H1 (cell line): ENCODE data around the gene PLXND1. TPM values are rescaled to one million over a fixed set of nuclear protein-coding genes. Genes with fewer than 3 reads are reported as not detected.

Experiments
- CTCF ChIA-PET: fragments of 300-600 bp; sonication (Branson Sonifier 250); formaldehyde crosslinking; loops from one replicate; lab custom pipeline; 2021; ENCODE audit not compliant: partially characterized antibody; lab: Charles Lee
- POLR2A ChIA-PET: fragments of 300-600 bp; sonication (Branson Sonifier 250); formaldehyde crosslinking; loops from one replicate; lab custom pipeline; 2021; ENCODE audit warnings: inconsistent platforms; ENCODE audit not compliant: partially characterized antibody; lab: Charles Lee
- DNase-seq, 2 experiments: peaks; one replicate each; pipeline versions ENCODE4 v3.0.0 to v3.0.0-alpha.2; 2010 to 2022; ENCODE audit warnings: low spot score in 2 of 2, low read depth in 1 of 2, mixed read lengths in 1 of 2
- FAIRE-seq: peaks from 2 replicates; lab custom pipeline; 2011; peaks lifted over from hg19 to GRCh38; lab: Jason Lieb, UNC
- H2AFZ ChIP-seq: 2 replicates; pipeline ENCODE4 v1.8.1; 2012; ENCODE audit warnings: low read length, inconsistent platforms
- H2AK5ac ChIP-seq: 2 replicates; pipeline ENCODE4 v1.6.1; 2013; ENCODE audit warnings: low read depth, low read length
- H2BK120ac ChIP-seq: replicated peaks from 2 replicates; pipeline ENCODE3; 2013; ENCODE audit warnings: low read depth, low read length, inconsistent platforms
- H2BK12ac ChIP-seq: 2 replicates; pipeline ENCODE4 v1.6.1; 2013; ENCODE audit warnings: low read depth, low read length
- H2BK15ac ChIP-seq: 2 replicates; pipeline ENCODE4 v1.6.1; 2013; ENCODE audit warnings: low read length
- H2BK20ac ChIP-seq: 2 replicates; pipeline ENCODE4 v1.6.1; 2013; ENCODE audit warnings: low read length
- H2BK5ac ChIP-seq: 2 replicates; pipeline ENCODE4 v1.6.1; 2013; ENCODE audit warnings: low read depth, low read length
- H3K14ac ChIP-seq: 2 replicates; pipeline ENCODE4 v1.6.1; 2013; ENCODE audit warnings: inconsistent platforms; ENCODE audit not compliant: insufficient read length
- H3K18ac ChIP-seq: 2 replicates; pipeline ENCODE4 v1.6.1; 2013; ENCODE audit warnings: low read length; ENCODE audit errors: extremely low read depth
- H3K23ac ChIP-seq: 2 replicates; pipeline ENCODE4 v1.6.1; 2013; ENCODE audit warnings: inconsistent platforms; ENCODE audit not compliant: insufficient read length
- H3K23me2 ChIP-seq: 2 replicates; pipeline ENCODE4 v1.6.1; 2013; ENCODE audit warnings: low read depth, low read length
- H3K27ac ChIP-seq: 2 replicates; pipeline ENCODE4 v1.6.1; 2011; ENCODE audit warnings: low read depth, low read length, inconsistent platforms
- H3K27me3 ChIP-seq, 4 experiments: replicated peaks in 1 of 4; 1 replicate in 1 of 4; 2 replicates in 3 of 4; pipeline versions ENCODE4 v1.6.1 to v1.8.1; 2011 to 2013; ENCODE audit warnings: low read length in 3 of 4, mild to moderate bottlenecking in 3 of 4, inconsistent platforms in 2 of 4, mixed read lengths in 2 of 4, moderate library complexity in 1 of 4; ENCODE audit not compliant: control insufficient read depth in 3 of 4, insufficient read depth in 3 of 4; ENCODE audit errors: extremely low read depth in 1 of 4
- H3K36me3 ChIP-seq, 4 experiments: 2 replicates each; pipeline versions ENCODE4 v1.6.1 to v1.8.1; 2011 to 2013; ENCODE audit warnings: mild to moderate bottlenecking in 4 of 4, low read length in 3 of 4, moderate library complexity in 2 of 4, control low read depth in 1 of 4, inconsistent platforms in 1 of 4; ENCODE audit not compliant: insufficient read depth in 4 of 4, control insufficient read depth in 2 of 4
- H3K4ac ChIP-seq: replicated peaks from 2 replicates; pipeline ENCODE3; 2013; ENCODE audit warnings: low read length, low read depth, mixed read lengths, inconsistent platforms; ENCODE audit not compliant: insufficient read length
- H3K4me1 ChIP-seq, 4 experiments: replicated peaks in 1 of 4; 1 replicate in 1 of 4; 2 replicates in 3 of 4; pipeline versions ENCODE4 v1.6.1 to v1.8.1; 2011 to 2013; ENCODE audit warnings: low read length in 3 of 4, inconsistent platforms in 2 of 4, mixed read lengths in 1 of 4; ENCODE audit not compliant: insufficient read depth in 4 of 4, control insufficient read depth in 3 of 4
- H3K4me2 ChIP-seq, 2 experiments: 2 replicates each; pipeline versions ENCODE4 v1.6.1 to v1.8.1; 2011 to 2013; ENCODE audit warnings: low read depth in 2 of 2, low read length in 2 of 2, control low read depth in 1 of 2, inconsistent platforms in 1 of 2, mild to moderate bottlenecking in 1 of 2; ENCODE audit not compliant: insufficient read depth in 1 of 2
- H3K4me3 ChIP-seq, 4 experiments: fragments of 200-600, 300-600 bp in 1 of 4; sonication (generic), shearing (Covaris generic), sonication (Bioruptor Twin) in 1 of 4; 2 replicates each; pipeline versions ENCODE4 v1.5.1 to v1.8.1; 2011 to 2016; ENCODE audit warnings: low read length in 4 of 4, low read depth in 3 of 4, control low read depth in 2 of 4, inconsistent platforms in 2 of 4, mild to moderate bottlenecking in 2 of 4, mixed read lengths in 1 of 4, moderate library complexity in 1 of 4; ENCODE audit not compliant: insufficient read depth in 2 of 4; ENCODE audit errors: extremely low read depth in 1 of 4
- H3K56ac ChIP-seq: replicated peaks from 2 replicates; pipeline ENCODE3; 2013; ENCODE audit warnings: low read depth, mild to moderate bottlenecking, mixed read lengths, low read length, inconsistent platforms; ENCODE audit not compliant: insufficient read length
- H3K79me1 ChIP-seq: 2 replicates; pipeline ENCODE4 v1.6.1; 2013; ENCODE audit warnings: low read depth, low read length, control low read depth
- H3K79me2 ChIP-seq, 2 experiments: 2 replicates each; pipeline versions ENCODE4 v1.6.1 to v1.8.1; 2012 to 2013; ENCODE audit warnings: low read length in 2 of 2, mild to moderate bottlenecking in 2 of 2, inconsistent platforms in 1 of 2; ENCODE audit not compliant: insufficient read depth in 2 of 2, control insufficient read depth in 1 of 2
- H3K9ac ChIP-seq, 4 experiments: replicated peaks in 1 of 4; 1 replicate in 1 of 4; 2 replicates in 3 of 4; pipeline versions ENCODE4 v1.6.1 to v1.8.1; 2011 to 2013; ENCODE audit warnings: low read depth in 3 of 4, low read length in 3 of 4, control low read depth in 2 of 4, mild to moderate bottlenecking in 2 of 4, moderate library complexity in 2 of 4, inconsistent platforms in 1 of 4; ENCODE audit errors: extremely low read depth in 1 of 4
- H3K9me3 ChIP-seq, 2 experiments: 2 replicates each; pipeline versions ENCODE4 v1.6.1 to v1.8.1; 2012 to 2013; ENCODE audit warnings: mild to moderate bottlenecking in 2 of 2, moderate library complexity in 2 of 2, control low read depth in 1 of 2, inconsistent platforms in 1 of 2, low read depth in 1 of 2, low read length in 1 of 2, mixed read lengths in 1 of 2; ENCODE audit not compliant: insufficient read depth in 2 of 2
- H4K20me1 ChIP-seq, 2 experiments: replicated peaks in 1 of 2; 2 replicates each; pipeline versions ENCODE3 to v1.8.1; 2011 to 2013; ENCODE audit warnings: inconsistent platforms in 2 of 2, low read length in 2 of 2, mild to moderate bottlenecking in 1 of 2; ENCODE audit not compliant: insufficient read depth in 2 of 2, control insufficient read depth in 1 of 2
- H4K5ac ChIP-seq: 2 replicates; pipeline ENCODE4 v1.6.1; 2013; ENCODE audit warnings: low read length, low read depth, mixed read lengths, inconsistent platforms; ENCODE audit not compliant: insufficient read length
- H4K8ac ChIP-seq: 2 replicates; pipeline ENCODE4 v1.8.0; 2013; ENCODE audit warnings: mild to moderate bottlenecking, moderate library complexity, low read length, inconsistent platforms; ENCODE audit not compliant: insufficient read depth; ENCODE audit errors: extremely low read depth
- H4K91ac ChIP-seq: replicated peaks from 2 replicates; pipeline ENCODE3; 2013; ENCODE audit warnings: low read length, mixed read lengths, inconsistent platforms; ENCODE audit not compliant: insufficient read length
- SP2 ChIP-seq: IDR thresholded peaks from 2 replicates; pipeline ENCODE4 v1.6.1; 2012; ENCODE audit warnings: mild to moderate bottlenecking, low read length, inconsistent platforms
- TCF12 ChIP-seq: IDR thresholded peaks from 2 replicates; pipeline ENCODE4 v1.6.1; 2011; ENCODE audit warnings: low read depth, mild to moderate bottlenecking, low read length
- ZNF274 ChIP-seq: IDR thresholded peaks from 2 replicates; pipeline ENCODE4 v1.7.0; 2012; ENCODE audit warnings: low read length, borderline replicate concordance; ENCODE audit errors: extremely low read depth
- WGBS, 2 experiments: shearing (Covaris generic) in 1 of 2; methylation state at CpG; one replicate each; pipeline versions ENCODE4 v1.1.6 to v1.1.7; 2013 to 2015; ENCODE audit warnings: low lambda C conversion rate in 2 of 2, mixed read lengths in 2 of 2, inconsistent platforms in 1 of 2, low coverage in 1 of 2, missing lambda C conversion rate in 1 of 2; ENCODE audit not compliant: insufficient replicate concordance in 2 of 2, insufficient coverage in 1 of 2, insufficient read length in 1 of 2; ENCODE audit errors: extremely low coverage in 1 of 2, missing lambda C conversion rate in 1 of 2; 5-methylcytosine and 5-hydroxymethylcytosine counted together
- polyA plus RNA-seq, 7 experiments: library from polyadenylated mRNA; depleted of rRNA in 3 of 7; stranded (reverse) in 5 of 7; unstranded in 2 of 7; fragments of >200 nt in 5 of 7; fragments of 200-250 nt in 2 of 7; gene quantifications; 1 replicate in 5 of 7; 2 replicates in 1 of 7; 4 replicates in 1 of 7; pipeline versions ENCODE4 v1.2.1 to v1.2.3, GENCODE V29; 2011 to 2013; ENCODE audit warnings: missing spikeins in 2 of 7, mixed read lengths in 2 of 7
- total RNA-seq: library from RNA; stranded (reverse); fragmentation: NEBNext Ultra II Directional; extraction: Animal tissue kit (Norgen Biotek cat#: 25700); gene quantifications from 2 replicates; pipeline ENCODE4 v1.2.1, GENCODE V29; 2021

Gene PLXND1
- total and polyA plus RNA-seq, 2 of the 8 experiments (the other 6 are each of a cell fraction or from before 2014, with no cell fraction given): 17.7 to 66.4 TPM

DNA sequence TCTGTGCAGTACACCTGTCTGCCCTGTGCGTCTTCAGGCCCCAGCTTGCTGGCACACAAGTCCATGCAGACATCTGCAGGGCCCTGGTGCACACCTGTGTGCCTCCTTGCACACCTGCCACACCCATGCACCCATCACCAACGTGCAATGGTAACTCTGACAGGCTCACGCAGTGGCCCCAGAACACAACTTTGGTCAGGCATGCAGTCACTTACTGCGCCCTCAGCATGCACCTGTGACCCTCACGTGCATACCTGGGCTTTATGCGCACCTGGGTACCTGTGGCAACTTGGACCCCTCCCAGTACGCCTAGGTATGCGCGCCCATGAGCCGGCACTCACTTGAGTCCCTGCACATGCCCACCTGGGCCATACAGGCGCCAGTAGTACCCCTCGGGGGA lies 1.7 kb downstream of the PLXND1 start:
- no peaks in the 10 kb centered on the region for H3K9me3 ChIP-seq
- no peak overlapping the region for H3K18ac ChIP-seq
- WGBS, 2 experiments: 33% methylated on average over 10 of the region's 12 CpGs; no CpG with 5 or more reads in 1 of the 2 experiments
- no peak overlapping the region for H3K27ac ChIP-seq
- H3K79me1 ChIP-seq: no peaks in the 10 kb centered on the region
- no peak overlapping the region for H2AFZ ChIP-seq
- H3K4me2 ChIP-seq: peak overlapping the region; percentile 75 to 86
- peaks cover 4 to 16% of the 10 kb centered on the region in 2 experiments; a peak in 2 of 4 replicates for H3K79me2 ChIP-seq
- no peak overlapping the region for H3K4ac ChIP-seq
- H3K14ac ChIP-seq: no peak overlapping the region
- H3K36me3 ChIP-seq: no peaks in the 10 kb centered on the region; a peak in 1 of 8 replicates
- ChIA-PET POLR2A (interaction anchor here (1.3 to 4.5 kb wide), 6 partner anchors 8 to 102 kb away, joined by 3 to 17 read pairs (median 4); no protein-coding TSS in a partner anchor), CTCF (interaction anchor here (0.9 to 2.1 kb wide), 6 partner anchors 9 to 120 kb away, joined by 3 to 9 read pairs (median 4); no protein-coding TSS in a partner anchor)
- peak overlapping the region; percentile 3; the same call in 1 of the 2 replicates for H2BK20ac ChIP-seq
- H2AK5ac ChIP-seq: 0 out of 2 replicates have a peak overlapping the region, but pooled peaks have one; percentile 8
- peaks cover 5 to 20% of the 10 kb centered on the region in 2 experiments for H4K20me1 ChIP-seq
- no peak overlapping the region for H2BK5ac ChIP-seq
- DNase-seq: peak in 1 of 2 experiments; percentile 60
- H3K27me3 ChIP-seq: peaks cover 7 to 31% (median 22%) of the 10 kb centered on the region in 4 experiments; a peak in 6 of 7 replicates
- H2BK15ac ChIP-seq: peak overlapping the region; percentile 20; the same call in 1 of the 2 replicates
- H3K56ac ChIP-seq: no peak overlapping the region
- peak overlapping the region; percentile 37 to 63 (median 46); a peak in 7 of 8 replicates for H3K4me3 ChIP-seq
- H2BK12ac ChIP-seq: peak overlapping the region; percentile 45; the same call in 1 of the 2 replicates
- H3K9ac ChIP-seq: no peak overlapping the region
- no peak overlapping the region for H2BK120ac ChIP-seq
- peak overlapping the region; percentile 28; the same call in 1 of the 2 replicates for H4K8ac ChIP-seq
- no peak overlapping the region for H4K91ac ChIP-seq
- peaks cover 23% of the 10 kb centered on the region; the same call in 1 of the 2 replicates for H3K23me2 ChIP-seq
- no peak overlapping the region for H4K5ac ChIP-seq
- H3K4me1 ChIP-seq: peaks cover 9 to 57% (median 43%) of the 10 kb centered on the region in 4 experiments
- TF ChIP-seq ZNF274 (no peak), TCF12 (0 out of 2 replicates have a peak, but pooled peaks have one; percentile 12), SP2 (no peak)
- FAIRE-seq: no peak
- H3K23ac ChIP-seq: no peak overlapping the region
